HG03280 (cell line): Measurements from ENCODE around the gene GCHFR.

ENCODE experiments used
- ATAC-seq: cut with Tn5 transposase; IDR thresholded peaks from one replicate; pipeline ENCODE4 v1.9.1; 2021; ENCODE audit warnings: mild to moderate bottlenecking, moderate library complexity; ENCODE audit not compliant: unreplicated experiment

The GCHFR gene

DNA sequence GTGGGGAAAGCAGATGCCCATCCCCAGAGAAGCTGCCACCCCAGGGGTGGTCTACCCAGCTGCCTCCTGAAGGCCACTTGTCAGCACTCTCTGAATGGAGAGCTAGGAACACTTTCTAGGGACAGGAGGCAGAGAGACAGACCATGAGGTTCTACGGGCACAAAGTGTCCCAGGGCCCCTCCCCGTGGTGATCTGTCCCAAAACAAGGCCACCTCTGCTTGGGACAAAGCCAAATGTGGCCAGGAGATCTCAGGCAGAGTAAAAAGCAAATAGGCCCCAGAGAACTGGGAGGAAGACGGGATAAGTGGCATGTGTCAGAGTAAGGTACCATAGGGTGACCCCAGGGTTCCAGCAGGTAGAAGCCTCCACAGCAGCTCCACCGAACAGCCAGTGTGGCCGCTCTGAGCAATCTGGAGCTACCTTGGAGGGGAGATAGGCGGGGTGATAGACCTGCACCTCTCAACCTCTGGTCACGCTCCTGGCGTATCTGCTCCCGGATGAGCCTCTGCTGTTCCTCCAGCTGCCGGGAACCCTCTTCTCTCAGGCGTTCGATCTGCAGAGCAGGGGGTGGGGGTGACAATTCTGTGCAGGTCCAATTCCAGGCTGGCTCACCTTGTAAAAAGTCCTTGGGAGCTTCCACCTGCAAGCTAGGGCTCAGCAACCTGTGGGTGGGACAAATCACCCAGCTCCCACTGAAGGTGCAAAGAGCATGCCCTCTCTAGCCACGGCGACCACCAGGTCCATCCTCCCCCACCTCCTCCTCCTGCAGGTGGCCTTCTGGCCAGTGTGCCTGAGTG lies 12.1 kb downstream of the GCHFR start:
- ATAC-seq, result no peak

DNA sequence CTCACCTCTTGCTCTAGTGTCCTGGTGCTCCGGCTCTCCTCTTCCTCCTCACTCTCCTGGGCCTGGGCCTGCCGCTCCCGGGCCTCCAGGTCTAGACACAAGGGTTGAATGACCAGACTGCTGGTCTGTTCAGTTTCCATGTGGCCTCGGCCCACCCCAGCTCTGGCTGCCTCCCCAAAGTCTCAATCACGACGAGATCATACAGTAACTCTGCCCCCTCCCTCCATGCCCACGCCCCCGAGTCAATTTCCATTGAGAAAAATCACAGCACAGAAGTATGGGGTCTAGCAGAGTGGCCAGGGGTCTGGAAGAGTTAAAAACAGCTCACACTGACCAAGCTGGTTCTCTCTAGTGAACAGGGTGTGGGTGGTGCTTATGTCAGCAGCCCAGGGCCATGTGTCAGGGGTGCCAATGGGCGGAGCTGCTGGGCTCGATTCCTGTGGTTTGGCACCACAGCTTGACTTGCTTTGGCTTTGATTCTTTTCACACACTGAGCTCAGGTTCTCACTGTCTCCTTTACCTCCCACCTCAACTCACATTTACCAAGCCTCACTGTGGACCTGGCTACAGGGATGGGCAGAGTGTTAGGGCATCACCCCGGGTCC lies 12.8 kb downstream of the GCHFR start:
- ATAC-seq, result no peak

DNA sequence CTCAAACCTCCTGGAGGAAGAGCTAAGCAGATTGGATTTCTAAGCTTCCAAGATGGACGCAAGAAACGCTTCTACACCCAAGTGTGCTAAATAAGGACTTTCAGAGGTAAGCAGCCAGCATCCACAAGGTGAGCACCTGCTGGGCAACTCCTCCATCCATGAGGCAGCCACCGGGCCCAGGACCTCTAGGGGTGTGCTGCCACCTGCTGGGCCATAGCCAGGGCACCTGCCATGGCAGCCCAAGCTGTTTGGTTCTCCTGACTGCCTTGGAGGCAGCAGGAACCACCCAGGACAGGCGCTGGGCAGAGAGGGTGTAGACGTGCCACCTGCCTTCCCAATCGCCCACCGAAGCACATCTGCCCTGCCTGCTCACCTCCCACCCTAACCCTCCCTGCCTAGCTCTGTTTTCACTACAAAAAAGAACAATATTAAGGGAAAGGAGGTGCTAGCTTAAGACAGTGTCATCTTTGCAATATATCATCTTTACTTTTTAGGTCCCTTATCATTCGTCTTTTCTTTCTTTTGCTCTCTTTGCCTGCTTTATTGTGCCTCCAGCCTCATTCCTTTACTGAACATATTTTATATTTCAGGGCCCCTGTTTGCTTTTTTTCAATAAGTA lies 18.9 kb downstream of the GCHFR start:
- ATAC-seq, result peak; percentile 79

DNA sequence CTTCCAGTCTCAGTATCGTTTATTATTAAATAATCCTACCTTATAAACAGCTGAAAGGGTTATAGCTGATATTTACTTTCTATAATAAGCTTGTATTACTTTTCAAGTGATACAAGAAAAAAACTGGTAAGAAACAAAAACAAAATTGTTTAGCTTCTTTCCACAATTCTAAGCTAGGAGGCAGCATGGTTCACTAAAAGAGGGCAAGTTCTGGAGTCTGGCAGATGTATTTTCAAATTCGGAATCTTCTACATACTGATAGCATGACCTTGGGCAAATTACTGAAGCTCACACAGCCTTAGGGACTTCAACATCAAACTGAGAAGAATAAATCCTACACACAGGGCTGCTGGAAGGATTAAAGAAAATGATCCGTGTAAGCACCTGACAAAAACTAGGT lies 21.3 kb downstream of the GCHFR start:
- no peak for ATAC-seq

DNA sequence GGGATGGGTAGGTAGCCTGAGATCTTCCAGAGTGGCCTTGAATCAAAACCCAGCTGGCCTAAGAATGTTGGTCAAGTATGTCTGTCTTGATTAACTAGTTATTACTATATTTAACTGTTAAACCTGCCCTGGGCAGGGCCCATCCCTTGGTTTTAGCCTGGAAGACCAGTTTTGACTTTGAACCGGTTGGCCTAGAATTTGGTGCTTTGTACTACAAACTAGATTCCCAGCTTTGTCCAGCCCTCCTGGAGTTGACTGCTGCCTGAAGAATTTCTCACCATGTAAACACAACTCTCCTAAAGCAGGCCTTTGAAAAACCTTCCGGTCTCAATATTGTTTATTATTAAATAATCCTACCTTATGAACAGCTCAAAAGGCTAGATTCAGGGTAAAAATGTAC lies 21.9 kb downstream of the GCHFR start:
- ATAC-seq, result no peak

DNA sequence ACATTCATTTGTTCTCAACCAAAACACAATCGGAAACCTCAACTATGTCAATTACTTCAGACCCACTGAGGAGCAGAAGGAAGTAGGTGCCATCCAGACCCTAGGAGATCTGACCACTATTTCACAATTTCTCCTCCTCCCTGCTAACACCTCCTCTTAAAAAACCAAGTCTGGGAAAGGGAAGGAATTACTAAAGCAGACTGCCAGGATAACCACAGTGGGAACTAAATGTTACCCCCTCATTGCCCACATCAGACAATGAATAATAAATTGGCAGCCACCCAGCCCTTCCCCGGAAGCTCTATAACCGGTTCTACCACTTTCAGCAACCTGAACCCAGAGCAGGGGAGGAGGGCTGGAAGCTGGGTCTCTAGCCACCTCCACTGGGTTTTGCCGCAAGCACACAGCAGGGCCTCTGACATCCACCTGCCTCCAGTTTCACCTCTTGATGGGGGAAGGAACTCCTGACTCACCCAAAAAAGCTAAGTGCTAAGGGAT lies 23.5 kb downstream of the GCHFR start:
- no peak for ATAC-seq

DNA sequence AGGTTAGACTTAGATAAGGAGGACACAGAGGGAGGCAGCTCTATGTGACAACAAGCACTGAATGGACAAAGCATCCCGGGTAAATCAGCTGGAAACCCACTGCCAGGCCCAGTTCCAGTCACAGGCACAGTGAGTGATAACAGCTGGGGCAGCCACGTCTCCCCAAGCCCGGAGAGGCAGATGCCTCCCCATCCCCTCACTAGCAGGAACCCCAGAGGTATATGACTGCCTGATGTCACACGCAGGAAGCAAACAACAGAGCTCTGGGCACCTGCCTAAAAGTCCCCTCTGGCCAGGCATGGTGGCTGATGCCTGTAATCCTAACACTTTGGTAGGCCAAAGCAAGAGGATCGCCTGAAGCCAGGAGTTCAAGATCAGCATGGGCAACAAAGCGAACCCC lies 24.1 kb downstream of the GCHFR start:
- ATAC-seq, result no peak

DNA sequence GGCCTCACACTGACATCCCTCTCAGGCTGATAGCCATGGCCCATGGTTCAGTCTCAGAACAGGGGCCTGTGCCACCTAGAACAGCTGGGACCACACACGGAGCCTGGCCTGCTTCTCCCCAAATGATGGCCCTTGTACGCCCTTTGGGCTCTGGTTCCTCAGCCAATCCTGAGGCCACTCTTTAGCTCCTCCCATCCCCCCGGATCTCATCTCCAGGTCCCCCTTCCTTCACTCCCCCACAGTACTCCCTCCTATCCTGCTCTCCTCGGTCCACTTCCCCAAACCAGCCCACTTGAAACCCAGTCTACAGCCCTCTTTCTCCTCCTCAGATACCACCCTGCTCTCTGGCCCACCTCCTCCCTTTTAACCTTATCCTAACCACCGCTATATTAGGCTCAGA lies 25.3 kb downstream of the GCHFR start:
- ATAC-seq, result no peak

DNA sequence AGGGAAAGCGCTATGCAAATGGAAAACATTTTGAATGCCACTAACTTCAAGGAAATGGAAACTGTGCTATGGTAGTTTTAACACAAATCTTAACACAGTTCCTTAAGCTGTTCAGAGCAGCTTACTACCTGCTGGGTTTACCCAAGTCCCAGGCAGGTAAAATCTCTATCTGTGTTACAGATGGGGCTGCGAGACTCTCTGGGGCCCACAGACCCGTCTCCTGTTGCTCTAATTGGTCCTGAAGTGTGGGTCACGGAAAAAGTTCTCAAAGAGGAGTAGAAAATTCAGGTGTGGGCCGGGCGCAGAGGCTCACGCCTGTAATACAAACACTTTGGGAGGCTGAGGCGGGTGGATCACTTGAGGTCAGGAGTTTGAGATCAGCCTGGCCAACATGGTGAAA lies 26.1 kb downstream of the GCHFR start:
- no peak for ATAC-seq

DNA sequence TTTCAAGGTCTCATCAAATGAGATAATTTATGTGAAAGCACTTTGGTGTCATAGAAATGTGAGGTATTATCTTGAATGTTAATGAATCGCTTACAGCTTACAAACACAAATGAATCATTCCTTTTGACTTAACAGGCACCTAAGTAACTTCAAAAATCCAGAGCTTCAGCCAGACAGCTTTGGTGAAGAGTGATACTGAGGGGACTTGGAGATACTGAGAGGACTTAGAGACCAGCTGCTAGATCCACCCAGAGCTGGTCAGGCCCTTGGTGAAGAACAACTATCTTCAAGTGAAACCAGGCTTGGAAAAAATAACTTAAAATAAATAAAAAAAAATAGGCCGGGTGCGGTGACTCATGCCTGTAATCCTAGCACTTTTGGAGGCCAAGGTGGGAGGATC lies 26.9 kb downstream of the GCHFR start:
- no peak for ATAC-seq

DNA sequence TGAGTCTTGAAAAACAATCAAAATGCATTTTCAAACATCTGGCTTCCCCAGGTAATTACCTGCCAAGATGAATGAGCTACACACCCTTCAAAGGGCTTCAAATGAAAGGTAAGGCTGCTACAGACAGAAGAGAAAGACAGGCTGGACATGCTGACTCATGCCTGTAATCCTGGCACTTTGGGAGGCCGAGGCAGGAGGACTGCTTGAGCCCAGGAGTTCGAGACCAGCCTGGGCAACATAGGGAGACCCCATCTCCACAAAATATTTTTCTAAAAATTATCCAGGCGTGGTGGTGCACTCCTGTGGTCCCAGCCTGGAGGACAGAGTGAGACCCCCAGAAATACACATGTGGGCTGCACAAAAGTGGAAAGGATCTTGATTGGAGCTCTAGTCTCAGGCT lies 28.5 kb downstream of the GCHFR start:
- no peak for ATAC-seq

DNA sequence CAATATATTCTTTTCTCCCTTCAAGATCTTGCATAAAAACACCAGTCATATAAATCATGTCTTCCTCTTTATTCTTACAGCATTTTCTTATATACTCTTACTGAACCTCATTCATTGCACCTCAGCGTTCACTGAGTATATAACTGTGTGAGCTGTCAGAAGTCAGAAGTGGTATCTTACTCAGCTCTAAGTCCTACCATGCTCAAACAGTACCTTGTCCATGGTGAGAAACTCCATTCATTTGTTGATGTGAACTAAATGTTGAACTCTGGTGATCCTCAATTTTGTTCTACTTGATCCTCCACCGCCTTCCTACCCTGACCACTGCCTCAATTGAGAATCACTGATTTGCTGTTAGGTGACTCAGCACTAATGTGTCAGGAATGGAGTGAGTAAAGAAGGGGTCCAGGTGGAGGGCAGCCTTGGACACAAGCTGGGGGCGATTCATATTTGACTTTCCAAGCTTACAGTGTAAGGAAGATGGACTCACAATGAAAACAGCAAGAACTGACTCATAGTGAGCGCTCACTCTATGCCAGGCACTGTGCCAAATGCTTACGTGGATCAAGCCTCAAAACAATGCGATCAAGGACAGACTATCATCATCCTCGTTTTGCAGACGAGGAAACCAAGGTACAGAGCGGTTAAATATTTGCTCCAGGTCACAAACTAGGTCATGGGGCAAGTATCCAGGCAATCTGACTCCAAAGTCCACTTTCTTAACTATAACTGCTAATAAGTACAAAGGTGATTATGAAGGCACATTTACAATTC lies 29.5 kb downstream of the GCHFR start:
- ATAC-seq, result no peak

DNA sequence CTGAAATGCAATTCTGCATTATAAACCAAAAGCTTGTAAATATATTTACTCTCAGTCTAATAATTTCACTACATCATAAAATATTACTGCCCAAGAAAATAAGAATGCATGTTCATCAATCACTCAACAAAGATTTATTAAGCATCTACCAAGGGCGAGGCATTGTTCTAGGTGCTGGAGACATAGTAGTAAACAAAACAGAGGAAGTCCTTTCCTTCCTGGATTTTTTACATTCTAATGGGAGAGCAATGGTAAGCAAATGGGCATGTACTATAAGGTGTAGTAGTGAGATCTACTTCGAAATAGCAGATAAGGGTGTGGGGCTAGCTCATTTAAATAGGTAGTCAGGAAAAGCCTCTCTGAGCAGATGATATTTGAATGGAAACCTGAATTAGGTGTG lies 32.2 kb downstream of the GCHFR start:
- ATAC-seq, result no peak

DNA sequence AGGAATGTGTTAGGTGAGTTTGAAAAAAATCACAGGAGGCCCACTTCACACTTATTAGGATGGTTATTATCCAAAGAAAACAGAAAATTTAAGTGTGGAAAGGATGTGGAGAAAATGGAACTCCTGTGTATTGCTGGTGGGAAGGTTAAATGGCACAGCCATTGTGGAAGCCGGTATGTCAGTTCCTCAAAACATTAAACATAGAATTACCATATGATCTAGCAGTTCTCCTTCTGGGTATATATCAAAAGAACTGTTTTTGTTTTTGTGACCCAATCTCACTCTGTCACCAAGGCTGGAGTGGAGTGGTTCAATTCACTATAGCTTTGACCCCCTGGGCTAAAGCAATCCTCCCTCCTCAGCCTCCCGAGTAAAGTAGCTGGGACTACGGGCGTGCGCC lies 32.6 kb downstream of the GCHFR start:
- ATAC-seq, result no peak

DNA sequence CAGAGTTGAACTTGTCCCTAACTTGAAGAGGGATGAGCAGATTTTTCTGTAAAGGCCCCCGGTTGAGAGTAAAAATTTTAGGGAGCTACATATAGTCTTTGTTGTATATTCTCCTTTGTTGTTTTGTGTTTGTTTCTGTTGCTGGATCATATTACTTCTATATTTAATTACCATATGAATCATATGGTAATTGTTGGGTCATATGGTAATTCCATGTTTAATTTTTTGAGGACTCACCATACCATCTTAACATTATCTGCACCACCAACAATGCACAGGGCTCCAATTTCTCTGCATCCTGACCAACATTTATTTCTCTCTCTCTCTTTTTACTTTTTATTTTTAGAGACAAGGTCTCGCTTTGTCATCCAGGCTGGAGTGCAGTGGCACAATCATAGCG lies 35.7 kb downstream of the GCHFR start:
- ATAC-seq, result no peak

DNA sequence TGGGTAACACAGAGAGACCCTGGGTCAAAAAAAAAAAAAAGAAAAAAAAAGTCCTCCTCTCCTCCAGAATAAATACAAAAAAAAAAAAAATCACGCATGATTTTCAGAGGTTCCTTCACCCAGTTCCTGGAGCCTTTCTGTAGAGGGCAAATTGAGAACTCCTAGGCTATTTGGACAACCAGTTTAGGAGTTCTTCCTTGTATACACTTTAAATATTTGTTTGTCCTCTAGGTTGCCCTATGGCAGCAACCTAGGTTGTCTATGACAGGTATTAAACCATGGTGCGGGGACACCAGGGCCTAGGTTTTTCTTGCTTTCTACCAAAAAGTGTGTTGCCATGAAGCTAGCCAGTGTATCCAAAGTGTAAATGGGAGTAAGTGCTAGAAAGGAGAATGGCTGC lies 39.2 kb downstream of the GCHFR start:
- ATAC-seq, result no peak

DNA sequence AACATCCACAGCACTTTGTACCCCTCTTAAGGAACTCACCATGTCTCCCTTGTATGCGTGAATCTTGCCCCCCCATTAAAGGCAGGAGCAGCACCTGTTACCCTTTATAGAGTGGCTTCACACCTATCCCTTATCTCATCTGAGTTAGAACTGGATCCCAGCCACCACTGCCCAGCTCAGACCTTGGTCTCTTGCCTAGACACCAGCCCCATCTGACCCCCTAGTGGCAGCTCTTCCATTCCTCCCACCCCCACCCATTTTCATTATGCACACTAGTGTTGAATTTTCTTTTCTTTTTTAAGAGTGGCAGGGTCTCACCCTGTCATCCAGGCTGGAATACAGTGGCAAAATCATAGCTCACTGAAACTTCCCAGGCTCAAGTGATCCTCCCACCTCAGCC lies 39.8 kb downstream of the GCHFR start:
- no peak for ATAC-seq

DNA sequence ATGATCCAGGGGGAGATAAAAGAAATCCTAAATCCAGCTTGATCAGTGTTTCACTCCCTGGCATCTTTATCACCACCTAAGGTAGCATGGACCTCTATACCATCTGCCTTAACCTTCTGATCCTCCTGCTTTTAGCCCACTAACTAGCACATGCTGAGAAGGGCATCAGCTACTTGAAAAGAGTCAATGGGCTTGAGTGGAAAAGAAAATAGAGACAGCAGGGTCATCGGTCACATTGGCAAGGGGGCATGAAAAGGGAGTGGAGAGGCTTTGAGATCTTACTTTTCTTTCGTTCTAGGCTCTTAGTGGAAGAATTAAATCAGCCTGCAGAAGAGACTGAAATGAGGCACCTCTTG lies 42.8 kb downstream of the GCHFR start:
- ATAC-seq, result no peak

DNA sequence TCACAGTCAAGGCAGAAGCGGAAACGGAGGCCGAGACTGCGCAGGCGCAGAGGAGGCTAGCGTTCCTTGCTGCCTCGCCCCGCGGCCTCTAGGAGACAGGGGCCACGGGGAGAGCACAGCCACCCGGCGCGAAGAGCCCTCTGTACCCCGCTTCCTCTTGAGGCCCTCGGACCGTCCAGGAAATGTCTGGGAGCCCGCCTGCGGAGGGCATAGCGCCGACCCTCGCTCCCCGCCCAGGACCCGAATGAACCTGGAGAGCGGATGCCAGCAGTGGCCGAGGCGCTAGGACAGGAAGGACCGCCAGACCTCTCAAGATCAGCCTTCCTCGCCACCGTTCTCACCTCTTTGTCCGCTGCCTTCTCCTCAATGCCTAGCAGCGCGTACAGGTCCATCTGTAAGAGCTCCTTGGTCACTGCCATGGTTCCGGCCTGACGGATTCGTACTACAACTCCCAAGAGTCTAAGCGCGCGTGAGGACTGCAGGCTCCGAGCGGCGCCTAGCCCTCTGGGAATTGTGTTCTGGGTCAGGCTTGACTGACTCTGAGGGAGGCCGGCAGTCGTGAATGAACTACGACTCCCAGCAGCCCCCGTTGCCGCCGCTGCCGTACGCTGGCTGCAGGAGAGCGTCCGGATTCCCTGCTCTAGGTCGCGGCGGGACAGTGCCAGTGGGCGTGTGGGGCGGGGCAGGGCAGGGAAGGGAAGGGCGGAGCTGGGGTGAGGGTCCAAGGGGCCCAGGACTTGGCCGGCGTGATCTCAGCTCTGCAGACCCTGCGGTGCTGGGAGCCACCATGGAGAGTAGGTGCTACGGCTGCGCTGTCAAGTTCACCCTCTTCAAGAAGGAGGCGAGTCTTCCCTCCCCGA lies 43.4 kb downstream of the GCHFR start, which contains the start of the genes DNAJC17 and ZFYVE19:
TSS of gene DNAJC17 (minus strand) at position 446 of the 860 bp plus-strand sequence. CDS start at position 419, 27 bp downstream.
TSS of gene ZFYVE19 (plus strand) at position 62 of the 860 bp plus-strand sequence. CDS start at position 563, 501 bp downstream.
- peak; percentile 96 for ATAC-seq

DNA sequence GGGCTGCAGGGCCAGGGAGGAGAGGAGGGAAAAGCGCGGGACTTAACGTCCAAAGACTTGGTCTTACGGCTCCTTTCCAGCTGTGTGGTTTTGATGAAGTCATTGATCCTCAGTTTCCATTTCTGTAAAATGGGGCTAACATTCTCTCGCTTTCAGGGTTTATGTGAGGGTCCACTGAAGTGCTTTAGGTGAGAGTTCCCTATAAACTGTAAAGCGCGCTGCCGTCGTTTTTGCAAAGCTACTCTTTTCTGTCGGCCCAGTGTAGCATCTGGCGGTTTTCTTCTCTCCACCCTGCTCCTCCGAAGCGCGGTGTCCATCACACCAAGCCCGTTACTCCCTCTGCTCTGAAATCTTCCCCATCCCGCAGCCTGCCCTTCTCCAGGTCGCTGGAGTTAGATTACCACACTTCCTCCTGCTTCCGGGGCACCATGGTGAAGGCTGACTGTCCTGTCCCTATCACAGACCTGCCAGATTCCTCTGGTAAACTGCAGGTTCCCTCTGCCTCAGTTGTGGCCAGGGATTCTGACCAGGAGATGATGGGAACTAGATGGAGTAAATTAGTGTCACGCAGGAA lies 44.1 kb downstream of the GCHFR start:
- ATAC-seq, result no peak
